HepG2 (cell line): Measurements from ENCODE around the gene TAPBP. TPM values are rescaled to one million over a fixed set of nuclear protein-coding genes. Genes with fewer than 3 reads are reported as not detected.

ENCODE experiments used
- FOXP1 ChIP-seq, 2 experiments: fragments of 450-650 bp in 1 of 2; IDR thresholded peaks; 2 replicates each; pipeline ENCODE4 v1.6.1; 2017 to 2018; ENCODE audit warnings: antibody characterized with exemption in 1 of 2
- HDAC6 ChIP-seq: fragments of 200-600 bp; sonication (generic); IDR thresholded peaks from 2 replicates; pipeline ENCODE4 v1.7.0; 2017; ENCODE audit warnings: mild to moderate bottlenecking, antibody characterized with exemption, low read length, low read depth
- ISX ChIP-seq: sonication (generic); formaldehyde crosslinking; conservative IDR thresholded peaks from 2 replicates; pipeline ENCODE4 v1.5.0; 2020; ENCODE audit warnings: missing genetic modification reagents
- KAT2B ChIP-seq: fragments of 150-350 bp; IDR thresholded peaks from 2 replicates; pipeline ENCODE4 v1.6.1; 2014; ENCODE audit warnings: low read depth, low read length, borderline replicate concordance
- NFE2L2 ChIP-seq: fragments of 150-350 bp; IDR thresholded peaks from 2 replicates; pipeline ENCODE4 v1.6.1; 2014; ENCODE audit warnings: low read length
- RFX3 ChIP-seq: IDR thresholded peaks from 2 replicates; pipeline ENCODE4 v1.6.1; 2016; ENCODE audit warnings: missing biosample characterization, missing genetic modification reagents
- RFXANK ChIP-seq: IDR thresholded peaks from 2 replicates; pipeline ENCODE4 v1.6.1; 2016
- RORA ChIP-seq: sonication (generic); formaldehyde crosslinking; IDR thresholded peaks from 2 replicates; pipeline ENCODE4 v1.5.0; 2020; ENCODE audit warnings: mild to moderate bottlenecking, missing genetic modification reagents, moderate library complexity
- SALL1 ChIP-seq: sonication (generic); formaldehyde crosslinking; IDR thresholded peaks from 2 replicates; pipeline ENCODE4 v1.8.0; 2022; ENCODE audit warnings: mild to moderate bottlenecking, missing genetic modification reagents
- TBX2 ChIP-seq: sonication (generic); formaldehyde crosslinking; IDR thresholded peaks from 2 replicates; pipeline ENCODE4 v1.5.0; 2020; ENCODE audit warnings: missing genetic modification reagents, mild to moderate bottlenecking, borderline replicate concordance
- TEAD2 ChIP-seq: sonication (generic); formaldehyde crosslinking; IDR thresholded peaks from 2 replicates; pipeline ENCODE4 v1.9.0; 2021; ENCODE audit warnings: missing genetic modification reagents
- THAP11 ChIP-seq: IDR thresholded peaks from 2 replicates; pipeline ENCODE4 v1.6.1; 2016; ENCODE audit warnings: missing biosample characterization, missing genetic modification reagents
- ZBTB21 ChIP-seq: sonication (generic); formaldehyde crosslinking; IDR thresholded peaks from 2 replicates; pipeline ENCODE4 v1.4.0; 2020; ENCODE audit warnings: missing genetic modification reagents
- ZEB1 ChIP-seq: IDR thresholded peaks from 2 replicates; pipeline ENCODE4 v1.6.1; 2012; ENCODE audit warnings: mild to moderate bottlenecking, low read depth, inconsistent platforms; ENCODE audit not compliant: insufficient replicate concordance
- ZKSCAN1 ChIP-seq: fragments of 150-350 bp; IDR thresholded peaks from 2 replicates; pipeline ENCODE4 v1.6.1; 2014; ENCODE audit warnings: low read length
- ZNF264 ChIP-seq: sonication (generic); formaldehyde crosslinking; IDR thresholded peaks from 2 replicates; pipeline ENCODE4 v1.4.0; 2020; ENCODE audit warnings: missing genetic modification reagents
- ZNF350 ChIP-seq: sonication (generic); formaldehyde crosslinking; IDR thresholded peaks from 2 replicates; pipeline ENCODE4 v1.4.0; 2020; ENCODE audit warnings: mild to moderate bottlenecking, low read depth, missing genetic modification reagents, borderline replicate concordance
- ZNF589 ChIP-seq: sonication (generic); formaldehyde crosslinking; conservative IDR thresholded peaks from 2 replicates; pipeline ENCODE4 v1.8.0; 2022; ENCODE audit warnings: mild to moderate bottlenecking, moderate library complexity, missing genetic modification reagents
- ZNF607 ChIP-seq: sonication (generic); formaldehyde crosslinking; IDR thresholded peaks from 2 replicates; pipeline ENCODE4 v1.5.1; 2020; ENCODE audit warnings: missing genetic modification reagents, mild to moderate bottlenecking, borderline replicate concordance
- ZNF615 ChIP-seq: sonication (generic); formaldehyde crosslinking; IDR thresholded peaks from 2 replicates; pipeline ENCODE4 v1.5.0; 2020; ENCODE audit warnings: mild to moderate bottlenecking, missing genetic modification reagents, borderline replicate concordance
- ZNF672 ChIP-seq: sonication (generic); formaldehyde crosslinking; IDR thresholded peaks from 2 replicates; pipeline ENCODE4 v1.8.1; 2022; ENCODE audit warnings: missing genetic modification reagents
- ZNF746 ChIP-seq: sonication (generic); formaldehyde crosslinking; IDR thresholded peaks from 2 replicates; pipeline ENCODE4 v1.8.0; 2022; ENCODE audit warnings: mild to moderate bottlenecking, missing genetic modification reagents
- ZNF782 ChIP-seq: sonication (generic); formaldehyde crosslinking; IDR thresholded peaks from 2 replicates; pipeline ENCODE4 v1.4.0; 2020; ENCODE audit warnings: missing genetic modification reagents, mild to moderate bottlenecking, borderline replicate concordance
- ZZZ3 ChIP-seq: sonication (generic); formaldehyde crosslinking; IDR thresholded peaks from 2 replicates; pipeline ENCODE4 v1.4.0; 2020; ENCODE audit warnings: missing genetic modification reagents, mild to moderate bottlenecking, borderline replicate concordance
- polyA plus RNA-seq, 8 experiments: library from polyadenylated mRNA; depleted of rRNA in 3 of 8; stranded (reverse) in 7 of 8; unstranded in 1 of 8; fragments of >200 nt; fragmentation: Illumina TruSeq in 4 of 8; extraction: Trizol in 4 of 8; gene quantifications; 2 replicates each; pipeline versions ENCODE4 v1.2.1 to v1.2.3, GENCODE V29; 2011 to 2016; ENCODE audit warnings: low read depth in 4 of 8, missing spikeins in 1 of 8, mixed read lengths in 1 of 8; ENCODE audit not compliant: insufficient read depth in 1 of 8
- total RNA-seq, 5 experiments: library from RNA; depleted of rRNA; stranded (reverse); fragments of >200 nt; fragmentation: Illumina TruSeq; extraction: Trizol; gene quantifications; 2 replicates each; pipeline ENCODE4 v1.2.3, GENCODE V29; 2016; ENCODE audit warnings: low read depth in 1 of 5
- TF ChIP-seq, protein P1 (sequence below): sonication (generic); formaldehyde crosslinking; IDR thresholded peaks from 2 replicates; pipeline ENCODE4 v1.4.0; 2020; ENCODE audit warnings: mild to moderate bottlenecking, missing genetic modification reagents
- TF ChIP-seq, protein P2 (sequence below): sonication (generic); formaldehyde crosslinking; IDR thresholded peaks from 2 replicates; pipeline ENCODE4 v1.4.0; 2020; ENCODE audit warnings: mild to moderate bottlenecking, missing genetic modification reagents
- TF ChIP-seq, protein P3 (sequence below): sonication (generic); formaldehyde crosslinking; conservative IDR thresholded peaks from 2 replicates; pipeline ENCODE4 v1.8.0; 2022; ENCODE audit warnings: mild to moderate bottlenecking, moderate library complexity, missing genetic modification reagents
- TF ChIP-seq, protein P4 (sequence below): IDR thresholded peaks from 2 replicates; pipeline ENCODE4 v1.6.1; 2016; ENCODE audit warnings: control low read depth

TAPBP gene
- total and polyA plus RNA-seq, 2 of the 13 experiments (the other 11 are each of a cell fraction or from before 2014, with no cell fraction given) = 27.4 to 32.3 TPM

DNA sequence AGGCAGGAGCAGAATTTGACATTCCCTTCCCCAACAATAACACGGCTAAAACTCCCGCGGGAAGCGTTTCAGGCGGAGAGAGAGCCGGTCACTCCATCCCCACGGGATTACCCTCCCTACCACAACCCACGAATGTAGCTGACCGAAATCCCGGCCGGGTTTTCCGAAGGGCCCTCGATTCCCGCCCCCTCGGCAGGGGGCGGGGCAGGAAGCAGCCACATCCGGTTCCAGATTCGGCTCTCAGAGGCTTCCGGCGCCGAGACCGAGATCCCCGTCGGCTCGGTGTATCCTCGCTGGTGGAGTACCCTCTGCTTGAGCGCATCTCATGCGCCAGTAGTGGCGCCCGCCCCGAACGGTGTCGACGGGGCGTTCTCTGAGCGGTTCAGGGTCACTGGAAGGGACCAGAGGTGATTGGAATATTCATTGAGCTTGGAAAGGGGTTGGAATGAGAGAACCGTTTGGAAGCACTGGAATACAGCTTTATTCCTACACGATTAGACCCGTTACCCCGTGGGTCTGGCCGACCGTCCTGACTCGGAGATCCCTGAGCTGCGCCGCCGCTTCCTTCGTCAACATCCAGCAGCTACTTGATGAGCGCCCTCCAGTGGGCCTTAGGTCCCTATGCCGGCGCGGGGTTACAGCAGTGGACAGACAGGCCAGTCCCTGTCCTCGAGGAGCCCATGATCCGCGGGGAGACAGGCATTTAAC, 14.5 kb downstream of the TAPBP start (continued):
- TF ChIP-seq, protein P1, sequence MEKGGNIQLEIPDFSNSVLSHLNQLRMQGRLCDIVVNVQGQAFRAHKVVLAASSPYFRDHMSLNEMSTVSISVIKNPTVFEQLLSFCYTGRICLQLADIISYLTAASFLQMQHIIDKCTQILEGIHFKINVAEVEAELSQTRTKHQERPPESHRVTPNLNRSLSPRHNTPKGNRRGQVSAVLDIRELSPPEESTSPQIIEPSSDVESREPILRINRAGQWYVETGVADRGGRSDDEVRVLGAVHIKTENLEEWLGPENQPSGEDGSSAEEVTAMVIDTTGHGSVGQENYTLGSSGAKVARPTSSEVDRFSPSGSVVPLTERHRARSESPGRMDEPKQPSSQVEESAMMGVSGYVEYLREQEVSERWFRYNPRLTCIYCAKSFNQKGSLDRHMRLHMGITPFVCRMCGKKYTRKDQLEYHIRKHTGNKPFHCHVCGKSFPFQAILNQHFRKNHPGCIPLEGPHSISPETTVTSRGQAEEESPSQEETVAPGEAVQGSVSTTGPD (CRISPR knock-in tag) = peak; percentile 60; the same call in 1 of the 2 replicates
- TF ChIP-seq KAT2B (no peak), ZNF615 (CRISPR knock-in tag) (peak; percentile 95), ZBTB21 (CRISPR knock-in tag) (no peak), ZNF782 (CRISPR knock-in tag) (no peak), NFE2L2 (no peak), FOXP1 (IDR thresholded peaks at IDR 0.05) (no peak), FOXP1 (CRISPR knock-in tag; IDR thresholded peaks at IDR 0.05) (no peak), ZEB1 (peak; percentile 64), ZNF264 (no peak), RFXANK (CRISPR knock-in tag) (peak; percentile 34), RFX3 (no peak), ZKSCAN1 (no peak), HDAC6 (no peak), TEAD2 (no peak), ZNF607 (CRISPR knock-in tag) (no peak; the same call in 1 of the 2 replicates), ZNF350 (CRISPR knock-in tag) (peak; percentile 96; the same call in 1 of the 2 replicates), ZNF672 (no peak; the same call in 1 of the 2 replicates), ISX (CRISPR knock-in tag) (no peak; the same call in 1 of the 2 replicates), TBX2 (peak; percentile 63), SALL1 (CRISPR knock-in tag) (peak; percentile 53), ZZZ3 (CRISPR knock-in tag) (peak; percentile 74; the same call in 1 of the 2 replicates), RORA (CRISPR knock-in tag) (no peak), THAP11 (CRISPR knock-in tag) (peak; percentile 90), ZNF746 (CRISPR knock-in tag) (peak; percentile 39; the same call in 1 of the 2 replicates), ZNF589 (peak; percentile 91)
- TF ChIP-seq, protein P2, sequence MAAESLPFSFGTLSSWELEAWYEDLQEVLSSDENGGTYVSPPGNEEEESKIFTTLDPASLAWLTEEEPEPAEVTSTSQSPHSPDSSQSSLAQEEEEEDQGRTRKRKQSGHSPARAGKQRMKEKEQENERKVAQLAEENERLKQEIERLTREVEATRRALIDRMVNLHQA = peak; percentile 53; the same call in 1 of the 2 replicates
- TF ChIP-seq, protein P3, sequence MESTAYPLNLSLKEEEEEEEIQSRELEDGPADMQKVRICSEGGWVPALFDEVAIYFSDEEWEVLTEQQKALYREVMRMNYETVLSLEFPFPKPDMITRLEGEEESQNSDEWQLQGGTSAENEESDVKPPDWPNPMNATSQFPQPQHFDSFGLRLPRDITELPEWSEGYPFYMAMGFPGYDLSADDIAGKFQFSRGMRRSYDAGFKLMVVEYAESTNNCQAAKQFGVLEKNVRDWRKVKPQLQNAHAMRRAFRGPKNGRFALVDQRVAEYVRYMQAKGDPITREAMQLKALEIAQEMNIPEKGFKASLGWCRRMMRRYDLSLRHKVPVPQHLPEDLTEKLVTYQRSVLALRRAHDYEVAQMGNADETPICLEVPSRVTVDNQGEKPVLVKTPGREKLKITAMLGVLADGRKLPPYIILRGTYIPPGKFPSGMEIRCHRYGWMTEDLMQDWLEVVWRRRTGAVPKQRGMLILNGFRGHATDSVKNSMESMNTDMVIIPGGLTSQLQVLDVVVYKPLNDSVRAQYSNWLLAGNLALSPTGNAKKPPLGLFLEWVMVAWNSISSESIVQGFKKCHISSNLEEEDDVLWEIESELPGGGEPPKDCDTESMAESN = peak; percentile 70; the same call in 1 of the 2 replicates
- TF ChIP-seq, protein P4, sequence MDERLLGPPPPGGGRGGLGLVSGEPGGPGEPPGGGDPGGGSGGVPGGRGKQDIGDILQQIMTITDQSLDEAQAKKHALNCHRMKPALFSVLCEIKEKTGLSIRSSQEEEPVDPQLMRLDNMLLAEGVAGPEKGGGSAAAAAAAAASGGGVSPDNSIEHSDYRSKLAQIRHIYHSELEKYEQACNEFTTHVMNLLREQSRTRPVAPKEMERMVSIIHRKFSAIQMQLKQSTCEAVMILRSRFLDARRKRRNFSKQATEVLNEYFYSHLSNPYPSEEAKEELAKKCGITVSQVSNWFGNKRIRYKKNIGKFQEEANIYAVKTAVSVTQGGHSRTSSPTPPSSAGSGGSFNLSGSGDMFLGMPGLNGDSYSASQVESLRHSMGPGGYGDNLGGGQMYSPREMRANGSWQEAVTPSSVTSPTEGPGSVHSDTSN = 0 out of 2 replicates have a peak, but pooled peaks have one; percentile 24
